Cerebellar cortex (tissue), 1 donor: ENCODE measurements around the gene CCDC197.

Source experiments
- DNase-seq: peaks from one replicate; pipeline ENCODE4 v3.0.0-alpha.2; 2015; ENCODE audit warnings: low spot score

The CCDC197 gene

GRCh38 chr14:94043111-94043755, 46.1 kb downstream of the CCDC197 start:
- DNase-seq = no peak

GRCh38 chr14:94043756-94044475, 46.8 kb downstream of the CCDC197 start:
- no peak for DNase-seq

- no peak for DNase-seq
Measured at GRCh38 chr14:94044476-94045091, 47.5 kb downstream of the CCDC197 start.

- DNase-seq = no peak
Measured at GRCh38 chr14:94045101-94045500, 48.0 kb downstream of the CCDC197 start.

- DNase-seq = no peak
Measured at GRCh38 chr14:94045563-94046345, 48.7 kb downstream of the CCDC197 start.

- no peak for DNase-seq
Measured at GRCh38 chr14:94046696-94047250, 49.7 kb downstream of the CCDC197 start.

GRCh38 chr14:94047581-94047980, 50.5 kb downstream of the CCDC197 start:
- no peak for DNase-seq

- DNase-seq = no peak
Measured at GRCh38 chr14:94048691-94049624, 51.9 kb downstream of the CCDC197 start.

- DNase-seq = no peak
Measured at GRCh38 chr14:94049625-94050023, 52.5 kb downstream of the CCDC197 start.

GRCh38 chr14:94050231-94050880, 53.3 kb downstream of the CCDC197 start:
- DNase-seq = no peak

GRCh38 chr14:94051115-94051514, 54.0 kb downstream of the CCDC197 start:
- peak; percentile 64 for DNase-seq

GRCh38 chr14:94051779-94052178, 54.7 kb downstream of the CCDC197 start:
- DNase-seq = no peak

- no peak for DNase-seq
Measured at GRCh38 chr14:94052199-94052598, 55.1 kb downstream of the CCDC197 start.

GRCh38 chr14:94052662-94053061, 55.6 kb downstream of the CCDC197 start:
- DNase-seq = no peak

GRCh38 chr14:94054401-94054800, 57.3 kb downstream of the CCDC197 start:
- no peak for DNase-seq

GRCh38 chr14:94054936-94055335, 57.8 kb downstream of the CCDC197 start:
- DNase-seq = no peak

GRCh38 chr14:94056579-94057308, 59.6 kb downstream of the CCDC197 start:
- no peak for DNase-seq

GRCh38 chr14:94058128-94058673, 61.1 kb downstream of the CCDC197 start:
- DNase-seq = no peak
